ENCODE data around the gene AP2A2. TPM values are rescaled to one million over a fixed set of nuclear protein-coding genes. Genes with fewer than 3 reads are reported as not detected.

AP2A2 gene
- total RNA-seq, 1 donor from 2014 or later = 17.7 TPM

DNA sequence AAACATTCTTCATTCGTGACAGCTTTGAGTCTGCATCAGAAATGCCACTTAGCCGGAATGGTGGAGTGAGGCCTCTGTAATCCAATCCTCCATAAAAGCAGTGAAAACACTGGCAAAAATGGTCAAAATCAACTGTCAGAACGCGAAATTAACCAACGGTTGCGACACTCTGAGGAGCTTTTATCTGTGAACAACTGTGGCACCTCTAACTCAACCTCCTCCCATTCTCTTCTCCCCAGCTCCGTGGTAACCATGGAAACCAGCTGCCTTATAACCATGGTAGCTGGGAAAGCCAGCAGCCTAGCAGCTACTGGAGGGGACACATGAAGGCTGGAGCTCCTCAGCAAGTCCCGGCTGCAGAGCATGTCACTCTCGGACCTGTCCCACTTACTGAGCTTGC, 20.3 kb downstream of the AP2A2 start:
- Histone ChIP-seq H3K27me3 (ENCODE audit: control insufficient read depth in 3 of 3, insufficient read depth in 3 of 3, low read length in 3 of 3) (no peaks in the 10 kb centered on the region), H3K9me3 (ENCODE audit: control insufficient read depth in 3 of 3, low read length in 3 of 3) (no peaks in the 10 kb centered on the region), H3K9ac (ENCODE audit: low read depth in 1 of 3, low read length in 3 of 3) (no peak overlapping the region), H3K4me1 (ENCODE audit: control insufficient read depth in 3 of 3, insufficient read depth in 3 of 3, low read length in 3 of 3) (peaks cover 4 to 9% (median 4%) of the 10 kb centered on the region in 3 donors), H3K36me3 (ENCODE audit: control insufficient read depth in 3 of 3, insufficient read depth in 3 of 3, low read length in 3 of 3) (peaks cover 0 to 12% (median 7%) of the 10 kb centered on the region in 3 donors), H3K27ac (ENCODE audit: low read depth, low read length) (no peak overlapping the region), H3K4me3 (ENCODE audit: low read length in 3 of 3) (no peak overlapping the region)

DNA sequence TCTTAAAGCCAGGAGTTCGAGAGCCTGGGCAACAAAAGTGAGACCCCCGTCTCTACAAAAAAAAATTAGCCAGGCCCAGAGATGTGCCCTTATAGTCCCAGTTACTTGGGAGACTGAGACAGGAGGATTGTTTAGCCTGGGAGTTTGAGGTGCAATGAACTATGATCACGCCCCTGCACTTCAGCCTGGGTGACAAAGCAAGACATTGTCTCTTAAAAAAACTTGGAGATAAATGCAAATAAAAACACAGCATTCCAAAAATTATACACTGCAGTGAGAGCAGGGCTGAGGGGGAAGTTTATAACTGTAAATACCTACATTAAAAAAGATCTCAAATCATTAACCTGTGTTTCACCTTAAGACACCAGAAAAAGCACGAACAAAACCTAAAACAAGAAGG, 22.1 kb downstream of the AP2A2 start:
- Histone ChIP-seq H3K9me3 (ENCODE audit: control insufficient read depth in 3 of 3, low read length in 3 of 3) (no peaks in the 10 kb centered on the region), H3K4me1 (ENCODE audit: control insufficient read depth in 3 of 3, insufficient read depth in 3 of 3, low read length in 3 of 3) (peaks cover 0 to 5% (median 2%) of the 10 kb centered on the region in 3 donors), H3K27me3 (ENCODE audit: control insufficient read depth in 3 of 3, insufficient read depth in 3 of 3, low read length in 3 of 3) (no peaks in the 10 kb centered on the region), H3K27ac (ENCODE audit: low read depth, low read length) (no peak overlapping the region), H3K4me3 (ENCODE audit: low read length in 3 of 3) (no peak overlapping the region), H3K36me3 (ENCODE audit: control insufficient read depth in 3 of 3, insufficient read depth in 3 of 3, low read length in 3 of 3) (peaks cover 0 to 12% (median 7%) of the 10 kb centered on the region in 3 donors), H3K9ac (ENCODE audit: low read depth in 1 of 3, low read length in 3 of 3) (no peak overlapping the region)

- Histone ChIP-seq H3K36me3 (ENCODE audit: control insufficient read depth in 3 of 3, insufficient read depth in 3 of 3, low read length in 3 of 3) (peaks cover 0 to 4% (median 0%) of the 10 kb centered on the region in 3 donors), H3K9me3 (ENCODE audit: control insufficient read depth in 3 of 3, low read length in 3 of 3) (no peaks in the 10 kb centered on the region), H3K4me1 (ENCODE audit: control insufficient read depth in 3 of 3, insufficient read depth in 3 of 3, low read length in 3 of 3) (peaks cover 6 to 9% (median 8%) of the 10 kb centered on the region in 3 donors), H3K27me3 (ENCODE audit: control insufficient read depth in 3 of 3, insufficient read depth in 3 of 3, low read length in 3 of 3) (no peaks in the 10 kb centered on the region), H3K9ac (ENCODE audit: low read depth in 1 of 3, low read length in 3 of 3) (no peak overlapping the region), H3K4me3 (ENCODE audit: low read length in 3 of 3) (no peak overlapping the region), H3K27ac (ENCODE audit: low read depth, low read length) (no peak overlapping the region)
These were observed 25.8 kb downstream of the AP2A2 start for GRCh38 chr11:951507-951906.

DNA sequence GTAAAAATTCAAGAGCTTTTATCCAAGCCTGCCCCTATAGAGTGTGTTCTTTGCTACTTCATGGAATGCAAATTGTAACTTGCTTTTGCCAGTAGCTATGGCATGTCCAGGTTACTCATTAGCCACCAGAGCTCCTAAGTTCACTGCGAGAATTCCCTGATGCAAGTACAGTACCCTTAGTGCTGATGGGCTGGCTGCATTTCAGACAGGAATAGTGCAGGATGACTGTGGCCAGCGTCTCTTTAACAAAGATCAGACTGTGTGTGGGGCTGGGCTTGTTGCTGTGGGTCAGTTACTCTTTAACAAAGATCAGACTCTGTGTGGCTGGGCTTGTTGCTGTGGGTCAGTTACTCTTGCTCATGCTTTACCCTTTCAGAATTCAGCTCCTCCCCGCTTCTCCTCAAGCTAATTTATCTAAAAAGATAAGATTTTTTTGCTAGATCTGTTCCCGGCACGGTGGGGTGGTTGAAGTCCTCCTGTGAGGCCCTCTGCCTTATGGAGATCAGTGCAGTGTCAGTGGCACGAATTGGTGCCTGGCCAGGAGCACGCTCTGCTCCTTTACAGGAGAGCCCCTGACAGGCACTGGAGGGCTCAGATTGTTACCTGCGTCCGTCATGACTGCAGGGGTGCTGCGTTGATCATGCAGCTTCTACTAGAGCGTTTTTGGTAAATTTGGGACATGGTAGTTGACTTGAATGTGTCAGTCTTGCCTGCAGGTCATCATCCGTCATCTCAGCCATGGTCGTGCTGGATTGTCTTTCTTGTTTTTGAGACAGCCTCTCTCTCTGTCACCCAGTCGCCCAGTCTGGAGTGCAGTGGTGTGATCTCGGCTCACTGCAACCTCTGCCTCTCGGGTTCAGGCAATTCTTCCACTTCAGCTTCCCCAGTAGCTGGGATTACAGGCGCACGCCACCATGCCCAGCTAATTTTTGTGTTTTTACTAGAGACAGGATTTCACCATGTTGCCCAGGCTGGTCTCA, 27.0 kb downstream of the AP2A2 start:
- no peak overlapping the region for H3K27ac ChIP-seq (ENCODE audit: low read depth, low read length)
- no peaks in the 10 kb centered on the region for H3K27me3 ChIP-seq (ENCODE audit: control insufficient read depth in 3 of 3, insufficient read depth in 3 of 3, low read length in 3 of 3)
- no peak overlapping the region for H3K9ac ChIP-seq (ENCODE audit: low read depth in 1 of 3, low read length in 3 of 3)

GRCh38 chr11:953512-953911, 27.8 kb downstream of the AP2A2 start:
- H3K9ac ChIP-seq (ENCODE audit: low read depth in 1 of 3, low read length in 3 of 3) = no peak overlapping the region
- H3K36me3 ChIP-seq (ENCODE audit: control insufficient read depth in 3 of 3, insufficient read depth in 3 of 3, low read length in 3 of 3) = peaks cover 0 to 4% (median 0%) of the 10 kb centered on the region in 3 donors
- no peaks in the 10 kb centered on the region for H3K9me3 ChIP-seq (ENCODE audit: control insufficient read depth in 3 of 3, low read length in 3 of 3)
- peaks cover 6 to 9% (median 8%) of the 10 kb centered on the region in 3 donors for H3K4me1 ChIP-seq (ENCODE audit: control insufficient read depth in 3 of 3, insufficient read depth in 3 of 3, low read length in 3 of 3)
- no peak overlapping the region for H3K4me3 ChIP-seq (ENCODE audit: low read length in 3 of 3)
- H3K27me3 ChIP-seq (ENCODE audit: control insufficient read depth in 3 of 3, insufficient read depth in 3 of 3, low read length in 3 of 3) = no peaks in the 10 kb centered on the region
- no peak overlapping the region for H3K27ac ChIP-seq (ENCODE audit: low read depth, low read length)

More for the DNA sequence above, 27.0 kb downstream of the AP2A2 start:
- peaks cover 0 to 4% (median 0%) of the 10 kb centered on the region in 3 donors for H3K36me3 ChIP-seq (ENCODE audit: control insufficient read depth in 3 of 3, insufficient read depth in 3 of 3, low read length in 3 of 3)
- H3K9me3 ChIP-seq (ENCODE audit: control insufficient read depth in 3 of 3, low read length in 3 of 3) = no peaks in the 10 kb centered on the region
- H3K4me3 ChIP-seq (ENCODE audit: low read length in 3 of 3) = no peak overlapping the region
- peaks cover 6 to 9% (median 8%) of the 10 kb centered on the region in 3 donors for H3K4me1 ChIP-seq (ENCODE audit: control insufficient read depth in 3 of 3, insufficient read depth in 3 of 3, low read length in 3 of 3)

DNA sequence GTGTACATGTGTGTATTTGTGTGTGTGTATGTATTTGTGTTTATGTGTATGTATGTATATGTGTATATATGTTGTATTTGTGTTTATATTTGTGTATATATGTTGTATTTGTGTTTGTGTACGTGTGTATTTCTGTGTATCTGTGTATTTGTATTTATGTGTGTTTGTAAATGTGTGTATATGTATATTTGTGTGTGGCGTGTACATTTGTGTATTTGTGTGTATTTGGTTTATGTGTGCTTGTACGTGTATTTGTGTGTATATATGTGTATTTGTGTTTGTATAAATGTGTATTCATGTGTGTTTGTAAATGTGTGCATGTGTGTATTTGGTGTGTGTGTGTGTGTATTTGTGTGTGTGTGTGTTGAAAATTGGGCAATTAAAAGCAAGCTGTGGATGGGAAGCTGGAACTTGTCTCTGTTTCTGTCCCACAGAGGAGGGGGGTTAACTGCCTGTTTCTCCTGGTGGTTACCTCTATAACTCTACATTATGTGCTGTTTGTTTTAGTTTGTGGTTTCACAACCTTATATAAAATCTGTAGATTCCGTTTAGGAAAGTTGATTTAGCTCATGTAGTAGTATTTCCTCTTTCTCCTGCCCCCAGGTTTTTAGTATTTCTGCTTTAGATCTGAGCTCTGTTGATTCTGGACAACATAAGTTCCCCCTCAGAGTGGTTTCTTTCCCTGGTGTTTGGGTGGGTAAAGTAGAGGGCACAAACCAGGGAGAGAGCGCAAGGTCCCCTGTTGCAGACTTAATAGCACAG, 28.9 kb downstream of the AP2A2 start:
- Histone ChIP-seq H3K4me3 (ENCODE audit: low read length in 3 of 3) (no peak overlapping the region), H3K9me3 (ENCODE audit: control insufficient read depth in 3 of 3, low read length in 3 of 3) (no peaks in the 10 kb centered on the region), H3K9ac (ENCODE audit: low read depth in 1 of 3, low read length in 3 of 3) (no peak overlapping the region), H3K27ac (ENCODE audit: low read depth, low read length) (no peak overlapping the region), H3K36me3 (ENCODE audit: control insufficient read depth in 3 of 3, insufficient read depth in 3 of 3, low read length in 3 of 3) (peaks cover 2 to 6% (median 5%) of the 10 kb centered on the region in 3 donors), H3K27me3 (ENCODE audit: control insufficient read depth in 3 of 3, insufficient read depth in 3 of 3, low read length in 3 of 3) (no peaks in the 10 kb centered on the region), H3K4me1 (ENCODE audit: control insufficient read depth in 3 of 3, insufficient read depth in 3 of 3, low read length in 3 of 3) (peaks cover 6 to 9% (median 8%) of the 10 kb centered on the region in 3 donors)

DNA sequence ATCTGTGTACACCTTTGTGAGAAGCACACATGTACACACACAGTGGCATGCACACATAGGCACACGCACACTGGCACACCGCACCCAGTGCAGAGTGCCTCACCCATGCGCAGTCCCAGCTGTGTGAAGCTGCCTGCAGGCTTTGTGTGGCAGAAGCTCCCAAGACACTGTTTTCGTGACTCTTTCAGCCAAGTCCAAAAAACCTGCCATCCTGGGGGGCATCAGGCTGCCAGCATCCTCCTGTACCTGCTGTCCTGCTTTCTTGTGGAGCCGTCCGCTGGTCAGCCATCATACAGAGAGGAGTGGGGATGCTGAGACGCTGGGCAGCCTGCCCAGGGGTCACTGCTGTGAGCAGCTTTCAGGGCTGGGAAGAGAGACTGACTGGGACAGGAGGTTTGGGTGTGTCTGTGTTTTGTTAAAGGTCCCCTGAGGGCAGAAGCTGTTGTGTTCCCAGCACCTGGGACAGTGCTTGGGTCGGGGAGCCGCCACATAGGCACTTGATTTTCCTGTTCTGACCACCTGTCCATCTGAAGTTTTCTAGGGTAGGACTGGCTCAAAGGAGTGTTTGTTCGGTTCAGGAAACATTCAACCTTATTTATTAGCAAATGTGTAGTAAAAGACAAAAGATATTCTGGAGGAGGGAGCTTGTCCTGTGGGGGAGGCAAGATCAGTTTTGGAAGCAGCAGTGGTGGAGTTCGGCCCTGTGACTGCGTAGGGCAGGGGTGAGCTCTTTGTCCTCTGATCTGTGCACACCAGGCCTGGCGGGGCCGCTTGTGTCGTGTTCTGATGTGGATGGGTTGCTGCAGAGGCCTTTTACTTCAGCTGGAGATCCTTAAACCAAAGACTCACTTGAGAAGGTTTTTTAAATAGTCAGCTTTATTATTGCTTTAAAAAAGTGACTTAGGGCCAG, 29.7 kb downstream of the AP2A2 start:
- peaks cover 6 to 9% (median 8%) of the 10 kb centered on the region in 3 donors for H3K4me1 ChIP-seq (ENCODE audit: control insufficient read depth in 3 of 3, insufficient read depth in 3 of 3, low read length in 3 of 3)
- H3K9me3 ChIP-seq (ENCODE audit: control insufficient read depth in 3 of 3, low read length in 3 of 3) = no peaks in the 10 kb centered on the region
- no peak overlapping the region for H3K27ac ChIP-seq (ENCODE audit: low read depth, low read length)
- H3K9ac ChIP-seq (ENCODE audit: low read depth in 1 of 3, low read length in 3 of 3) = peak overlapping the region in 1 of 3 donors; percentile 25
- H3K4me3 ChIP-seq (ENCODE audit: low read length in 3 of 3) = no peak overlapping the region
- H3K27me3 ChIP-seq (ENCODE audit: control insufficient read depth in 3 of 3, insufficient read depth in 3 of 3, low read length in 3 of 3) = no peaks in the 10 kb centered on the region
- peaks cover 6 to 10% (median 7%) of the 10 kb centered on the region in 3 donors for H3K36me3 ChIP-seq (ENCODE audit: control insufficient read depth in 3 of 3, insufficient read depth in 3 of 3, low read length in 3 of 3)

- Histone ChIP-seq H3K4me3 (ENCODE audit: low read length in 3 of 3) (no peak overlapping the region), H3K4me1 (ENCODE audit: control insufficient read depth in 3 of 3, insufficient read depth in 3 of 3, low read length in 3 of 3) (peaks cover 6 to 9% (median 8%) of the 10 kb centered on the region in 3 donors), H3K9ac (ENCODE audit: low read depth in 1 of 3, low read length in 3 of 3) (no peak overlapping the region), H3K27ac (ENCODE audit: low read depth, low read length) (no peak overlapping the region), H3K9me3 (ENCODE audit: control insufficient read depth in 3 of 3, low read length in 3 of 3) (no peaks in the 10 kb centered on the region), H3K36me3 (ENCODE audit: control insufficient read depth in 3 of 3, insufficient read depth in 3 of 3, low read length in 3 of 3) (peaks cover 10 to 16% (median 15%) of the 10 kb centered on the region in 3 donors), H3K27me3 (ENCODE audit: control insufficient read depth in 3 of 3, insufficient read depth in 3 of 3, low read length in 3 of 3) (no peaks in the 10 kb centered on the region)
These were observed 31.7 kb downstream of the AP2A2 start for GRCh38 chr11:957212-957920.

GRCh38 chr11:958101-958500, 32.4 kb downstream of the AP2A2 start:
- H3K9me3 ChIP-seq (ENCODE audit: control insufficient read depth in 3 of 3, low read length in 3 of 3) = no peaks in the 10 kb centered on the region
- no peaks in the 10 kb centered on the region for H3K27me3 ChIP-seq (ENCODE audit: control insufficient read depth in 3 of 3, insufficient read depth in 3 of 3, low read length in 3 of 3)
- no peak overlapping the region for H3K9ac ChIP-seq (ENCODE audit: low read depth in 1 of 3, low read length in 3 of 3)
- H3K36me3 ChIP-seq (ENCODE audit: control insufficient read depth in 3 of 3, insufficient read depth in 3 of 3, low read length in 3 of 3) = peaks cover 10 to 16% (median 15%) of the 10 kb centered on the region in 3 donors
- H3K27ac ChIP-seq (ENCODE audit: low read depth, low read length) = no peak overlapping the region
- no peak overlapping the region for H3K4me3 ChIP-seq (ENCODE audit: low read length in 3 of 3)
- peaks cover 6 to 9% (median 8%) of the 10 kb centered on the region in 3 donors for H3K4me1 ChIP-seq (ENCODE audit: control insufficient read depth in 3 of 3, insufficient read depth in 3 of 3, low read length in 3 of 3)
